Measurements from ENCODE around the gene PRR5L.
"Not testable (repeated sequence)": the region's sequence is repeated elsewhere in the genome, so short reads cannot be mapped to it uniquely, and the experiment has no call there.

PRR5L gene

DNA sequence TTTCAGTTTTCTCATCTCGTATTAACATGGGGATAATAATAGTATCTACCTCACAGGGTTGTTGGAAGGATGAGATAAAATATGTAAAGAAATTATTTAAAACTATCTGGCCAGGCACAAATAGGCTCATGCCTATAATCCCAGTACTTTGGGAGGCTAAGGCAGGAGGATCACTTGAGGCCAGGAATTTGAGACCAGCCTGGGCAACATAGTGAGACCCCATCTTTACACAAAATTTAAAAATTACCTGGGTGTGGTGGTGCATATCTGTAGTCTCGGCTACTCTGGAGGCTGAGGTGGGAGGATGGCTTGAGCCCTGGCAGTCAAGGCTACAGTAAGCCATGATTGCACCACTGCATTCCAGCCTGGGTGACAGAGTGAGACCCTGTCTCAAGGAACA lies 215.0 kb downstream of the PRR5L start:
- not testable (repeated sequence) for DNase-seq

DNA sequence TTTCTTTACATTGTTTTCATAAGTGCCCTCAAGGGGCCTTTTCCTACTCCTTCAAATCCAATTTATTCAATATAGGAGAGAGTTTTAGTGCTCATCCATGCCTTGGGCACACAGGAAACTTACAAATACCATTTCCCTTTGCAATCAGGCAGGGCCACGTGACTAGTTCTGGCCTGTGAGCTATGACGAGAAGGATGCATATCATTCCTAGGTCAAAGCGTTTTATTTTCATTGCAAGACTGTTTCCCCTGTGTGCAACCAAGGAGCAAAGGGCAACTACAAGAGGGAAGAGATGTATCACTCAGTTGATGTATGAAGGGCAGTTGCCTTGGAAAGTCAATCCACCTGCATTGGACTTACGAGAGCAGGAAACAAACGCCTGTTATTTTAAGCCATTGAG lies 215.9 kb downstream of the PRR5L start:
- DNase-seq: no peak

DNA sequence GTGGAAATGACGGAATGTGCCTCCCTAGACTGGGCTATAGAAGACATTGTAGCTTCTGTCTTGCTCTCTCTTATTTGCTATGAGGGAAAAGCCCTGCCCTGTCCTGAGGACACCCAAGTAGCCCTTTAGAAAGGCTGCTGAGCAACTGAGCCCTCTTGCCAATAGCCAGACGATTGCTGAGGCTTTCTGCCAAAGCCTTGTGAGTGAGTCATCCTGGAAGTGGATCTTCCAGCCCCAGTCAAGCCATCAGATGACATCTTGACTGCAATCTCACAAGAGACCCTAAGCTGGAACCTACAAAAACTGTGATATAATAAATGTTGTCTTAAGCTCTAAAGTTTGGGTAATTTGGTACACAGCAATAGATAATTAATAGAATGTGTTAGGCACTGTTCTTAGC lies 217.9 kb downstream of the PRR5L start:
- no peak for DNase-seq

Data from NCI-H1694 treated with DMSO at 0.1 percent for 48 hours (cell line).